CD14-positive monocyte (primary cell): ENCODE measurements around the gene RANBP1. TPM values are rescaled to one million over a fixed set of nuclear protein-coding genes. Genes with fewer than 3 reads are reported as not detected.
A peak's percentile ranks its signal among the peaks of the same experiment; 100 is the strongest.

Source experiments
- DNase-seq, 3 donors: peaks; one replicate each; pipeline ENCODE4 v3.0.0-alpha.2; 2011 to 2022
- H2AFZ ChIP-seq: 2 replicates; pipeline ENCODE4 v1.6.0; 2012; ENCODE audit warnings: mild to moderate bottlenecking, low read depth, low read length, inconsistent platforms; ENCODE audit not compliant: insufficient read depth, poor library complexity, severe bottlenecking
- H3K27ac ChIP-seq, 2 donors: 1 replicate in 1 of 2; 2 replicates in 1 of 2; pipeline ENCODE4 v1.5.1; 2012 to 2013; ENCODE audit warnings: low read length in 2 of 2, control low read depth in 1 of 2, inconsistent platforms in 1 of 2, low read depth in 1 of 2, mild to moderate bottlenecking in 1 of 2
- H3K27me3 ChIP-seq, 2 donors: one replicate each; pipeline versions ENCODE4 v1.6.0 to v1.6.1; 2011 to 2013; ENCODE audit warnings: low read length in 2 of 2; ENCODE audit not compliant: control insufficient read depth in 2 of 2, insufficient read depth in 2 of 2
- H3K36me3 ChIP-seq, 2 donors: replicated peaks in 1 of 2; 1 replicate in 1 of 2; 2 replicates in 1 of 2; pipeline versions ENCODE4 v1.5.1 to v1.6.1; 2012 to 2013; ENCODE audit warnings: low read length in 2 of 2, control low read depth in 1 of 2, inconsistent platforms in 1 of 2, mild to moderate bottlenecking in 1 of 2; ENCODE audit not compliant: insufficient read depth in 2 of 2, control insufficient read depth in 1 of 2
- H3K4me1 ChIP-seq, 2 donors: 1 replicate in 1 of 2; 2 replicates in 1 of 2; pipeline versions ENCODE4 v1.5.1 to v1.6.1; 2012 to 2013; ENCODE audit warnings: low read length in 2 of 2, control low read depth in 1 of 2, inconsistent platforms in 1 of 2, mild to moderate bottlenecking in 1 of 2, moderate library complexity in 1 of 2; ENCODE audit not compliant: insufficient read depth in 2 of 2, control insufficient read depth in 1 of 2
- H3K4me2 ChIP-seq: replicated peaks from 2 replicates; pipeline ENCODE3; 2012; ENCODE audit warnings: low read length, moderate library complexity, mild to moderate bottlenecking; ENCODE audit not compliant: poor library complexity, severe bottlenecking; ENCODE audit errors: extremely low read depth
- H3K4me3 ChIP-seq, 3 experiments: fragments of 200-600 bp in 1 of 3; sonication (generic) in 1 of 3; replicated peaks in 1 of 3; 1 replicate in 2 of 3; 2 replicates in 1 of 3; pipeline ENCODE4 v1.5.1; 2011 to 2013; ENCODE audit warnings: low read length in 3 of 3, mild to moderate bottlenecking in 3 of 3, control low read depth in 2 of 3, low read depth in 2 of 3, inconsistent platforms in 1 of 3, moderate library complexity in 1 of 3
- H3K79me2 ChIP-seq: 2 replicates; pipeline ENCODE4 v1.6.0; 2012; ENCODE audit warnings: mild to moderate bottlenecking, control low read depth, inconsistent platforms, low read length, moderate library complexity; ENCODE audit not compliant: insufficient read depth
- H3K9ac ChIP-seq: 2 replicates; pipeline ENCODE4 v1.6.0; 2017; ENCODE audit warnings: low read length, mild to moderate bottlenecking; ENCODE audit not compliant: insufficient read depth, poor library complexity, severe bottlenecking
- H3K9me3 ChIP-seq, 2 donors: replicated peaks in 1 of 2; 1 replicate in 1 of 2; 2 replicates in 1 of 2; pipeline versions ENCODE4 v1.5.1 to v1.6.1; 2012 to 2013; ENCODE audit warnings: low read length in 2 of 2, control low read depth in 1 of 2; ENCODE audit not compliant: control insufficient read depth in 1 of 2, insufficient read depth in 1 of 2
- H4K20me1 ChIP-seq: 2 replicates; pipeline ENCODE4 v1.6.0; 2012; ENCODE audit warnings: mild to moderate bottlenecking, low read length, control low read depth, moderate library complexity; ENCODE audit not compliant: insufficient read depth
- H3K27ac Mint-ChIP-seq, 7 donors: one replicate each; pipeline ENCODE4 v1.8.0; 2020; ENCODE audit warnings: mild to moderate bottlenecking in 7 of 7, mixed read lengths in 7 of 7, moderate library complexity in 6 of 7, inconsistent platforms in 2 of 7
- H3K27me3 Mint-ChIP-seq, 3 donors: one replicate each; pipeline ENCODE4 v1.8.0; 2021 to 2022; ENCODE audit warnings: low read depth in 3 of 3, mild to moderate bottlenecking in 3 of 3, mixed read lengths in 3 of 3, moderate library complexity in 3 of 3, inconsistent platforms in 1 of 3
- H3K36me3 Mint-ChIP-seq, 2 donors: one replicate each; pipeline ENCODE4 v1.8.0; 2020; ENCODE audit warnings: mixed read lengths in 2 of 2, inconsistent platforms in 1 of 2, mild to moderate bottlenecking in 1 of 2
- H3K4me1 Mint-ChIP-seq: one replicate; pipeline ENCODE4 v1.8.0; 2020; ENCODE audit warnings: mild to moderate bottlenecking, mixed read lengths
- H3K4me3 Mint-ChIP-seq, 2 donors: one replicate each; pipeline ENCODE4 v1.8.0; 2020; ENCODE audit warnings: mild to moderate bottlenecking in 2 of 2, mixed read lengths in 2 of 2, moderate library complexity in 1 of 2
- H3K9me3 Mint-ChIP-seq, 7 donors: one replicate each; pipeline ENCODE4 v1.8.0; 2020 to 2022; ENCODE audit warnings: mixed read lengths in 7 of 7, mild to moderate bottlenecking in 6 of 7, moderate library complexity in 6 of 7, inconsistent platforms in 2 of 7
- CTCF ChIP-seq: fragments of 200-600 bp; IDR thresholded peaks from one replicate; pipeline ENCODE4 v1.8.0; 2022; ENCODE audit warnings: antibody characterized with exemption, mild to moderate bottlenecking
- WGBS: methylation state at CpG from one replicate; pipeline ENCODE4 v1.1.5; 2013; ENCODE audit warnings: missing lambda C conversion rate; ENCODE audit not compliant: insufficient coverage; 5-methylcytosine and 5-hydroxymethylcytosine counted together
- intact Hi-C, 2 donors: fragments of 100-400 bp; cut with micrococcal nuclease; formaldehyde crosslinking; loops; one replicate each; pipeline versions ENCODE4 v1.15.0 to v1.15.1; 2023
- polyA plus RNA-seq, 3 donors: library from polyadenylated mRNA; depleted of rRNA in 1 of 3; unstranded in 2 of 3; stranded (reverse) in 1 of 3; fragments of 300-500 nt in 2 of 3; fragments of >200 nt in 1 of 3; fragmentation: Illumina TruSeq in 2 of 3; gene quantifications; 1 replicate in 2 of 3; 2 replicates in 1 of 3; pipeline ENCODE4 v1.2.3, GENCODE V29; 2012 to 2021

The RANBP1 gene
- polyA plus RNA-seq, 3 donors, result 45.0 to 52.3 (median 47.4) TPM

GRCh38 chr22:20080776-20081654 lies 34.9 kb upstream of the RANBP1 start:
- Histone ChIP-seq H3K4me2 (peak overlapping the region; percentile 69), H3K36me3 (peaks cover 4 to 12% of the 10 kb centered on the region in 2 donors), H3K4me3 (peak overlapping the region; percentile 63 to 89 (median 76)), H3K9me3 (no peaks in the 10 kb centered on the region), H3K4me1 (peaks cover 11 to 14% of the 10 kb centered on the region in 2 donors), H3K27ac (peak overlapping the region; percentile 43 to 66), H3K9ac (peak overlapping the region; percentile 66), H4K20me1 (peaks cover 43% of the 10 kb centered on the region), H3K27me3 (no peaks in the 10 kb centered on the region), H3K79me2 (peaks cover 57% of the 10 kb centered on the region), H2AFZ (peak overlapping the region; percentile 81)
- Mint-ChIP-seq H3K4me1 (peaks cover 37% of the 10 kb centered on the region), H3K4me3 (peak overlapping the region; percentile 74 to 88), H3K9me3 (no peaks in the 10 kb centered on the region), H3K36me3 (peaks cover 9 to 14% of the 10 kb centered on the region in 2 donors), H3K27ac (peak overlapping the region; percentile 37 to 87 (median 81)), H3K27me3 (no peaks in the 10 kb centered on the region)
- WGBS, result 52% methylated on average over 25 of the region's 27 CpGs
- intact Hi-C loops, result loop anchor here in 1 of 2 donors (2.0 to 5.0 kb wide), 2 partner anchors 36 to 59 kb away; partner anchors contain the start of genes RANBP1, TANGO2 and TRMT2A
- DNase-seq, result no peak
- no peak for TF ChIP-seq CTCF

- 87% methylated on average over 8 of the region's 10 CpGs for WGBS
- H3K79me2 ChIP-seq, result peaks cover 67% of the 10 kb centered on the region
- no peaks in the 10 kb centered on the region for H3K9me3 ChIP-seq
- H3K4me1 Mint-ChIP-seq, result peaks cover 37% of the 10 kb centered on the region
- no peak overlapping the region for H2AFZ ChIP-seq
- no peaks in the 10 kb centered on the region for H3K9me3 Mint-ChIP-seq
- H3K36me3 Mint-ChIP-seq, result peaks cover 32 to 36% of the 10 kb centered on the region in 2 donors
- no peak overlapping the region for H3K4me2 ChIP-seq
- intact Hi-C loops, result loop anchor here in 1 of 2 donors (5.0 kb wide), 1 partner anchor 61 kb away; the partner anchor contains the start of gene TANGO2
- H3K36me3 ChIP-seq, result peaks cover 28 to 35% of the 10 kb centered on the region in 2 donors
- no peak overlapping the region for H3K4me3 Mint-ChIP-seq
- peaks cover 11 to 14% of the 10 kb centered on the region in 2 donors for H3K4me1 ChIP-seq
- peak overlapping the region in 1 of 2 donors; percentile 33 for H3K27ac ChIP-seq
- H3K4me3 ChIP-seq, result no peak overlapping the region
- peaks cover 46% of the 10 kb centered on the region for H4K20me1 ChIP-seq
- no peaks in the 10 kb centered on the region for H3K27me3 ChIP-seq
- no peak overlapping the region for H3K9ac ChIP-seq
- H3K27me3 Mint-ChIP-seq, result no peaks in the 10 kb centered on the region
- H3K27ac Mint-ChIP-seq, result peak overlapping the region in 5 of 7 donors; percentile 18 to 83 (median 71)
- DNase-seq, result no peak
- TF ChIP-seq CTCF, result no peak
These were observed 32.6 kb upstream of the RANBP1 start for GRCh38 chr22:20083157-20083890.
